PC-9 (cell line): ENCODE data around the gene NXNL1. TPM values are rescaled to one million over a fixed set of nuclear protein-coding genes. Genes with fewer than 3 reads are reported as not detected.

Experiments
- BruUV-seq: library from RNA; stranded (reverse); fragments of 400-500 nt; replicated peaks from 2 replicates; lab custom pipeline; 2021; lab: Mats Ljungman, UMichigan
- CTCF ChIA-PET: fragments of 300-600 bp; sonication (Branson Sonifier 250); formaldehyde crosslinking; loops from one replicate; lab custom pipeline; 2022; ENCODE audit warnings: antibody characterized with exemption; lab: Charles Lee
- POLR2A ChIA-PET: fragments of 300-600 bp; sonication (Branson Sonifier 250); formaldehyde crosslinking; loops from one replicate; lab custom pipeline; 2022; ENCODE audit warnings: antibody characterized with exemption; ENCODE audit not compliant: unreplicated experiment; lab: Charles Lee
- DNase-seq, 2 experiments: peaks; one replicate each; pipeline versions ENCODE4 v3.0.0 to v3.0.0-alpha.2; 2015 to 2022; ENCODE audit warnings: mixed read lengths in 1 of 2
- H2AFZ ChIP-seq: fragments of 200-600 bp; sonication (generic); 2 replicates; pipeline ENCODE4 v1.8.1; 2017; ENCODE audit warnings: antibody characterized with exemption
- H3F3A ChIP-seq: fragments of 200-600 bp; sonication (generic); 2 replicates; pipeline ENCODE4 v1.8.1; 2017; ENCODE audit warnings: antibody characterized with exemption, mild to moderate bottlenecking, low read depth; ENCODE audit not compliant: insufficient read depth
- H3K27ac ChIP-seq: fragments of 200-600 bp; sonication (generic); 2 replicates; pipeline ENCODE4 v1.6.1; 2016; ENCODE audit warnings: mixed run types
- H3K27me3 ChIP-seq: fragments of 200-600 bp; sonication (generic); 2 replicates; pipeline ENCODE4 v1.6.1; 2016; ENCODE audit warnings: low read depth, mixed run types; ENCODE audit not compliant: insufficient read depth
- H3K36me3 ChIP-seq: fragments of 200-600 bp; sonication (generic); 2 replicates; pipeline ENCODE4 v1.6.1; 2016; ENCODE audit warnings: low read depth, mixed run types
- H3K4me1 ChIP-seq: fragments of 200-600 bp; sonication (generic); replicated peaks from 2 replicates; pipeline ENCODE4 v1.6.1; 2016; ENCODE audit warnings: mixed run types; ENCODE audit not compliant: insufficient read depth
- H3K4me2 ChIP-seq: fragments of 200-600 bp; sonication (generic); 2 replicates; pipeline ENCODE4 v1.6.1; 2017; ENCODE audit warnings: mixed run types
- H3K4me3 ChIP-seq: fragments of 200-600 bp; sonication (generic); 2 replicates; pipeline ENCODE4 v1.6.1; 2016; ENCODE audit warnings: mixed run types
- H3K79me2 ChIP-seq: fragments of 200-600 bp; sonication (generic); 2 replicates; pipeline ENCODE4 v1.6.1; 2017; ENCODE audit warnings: low read depth, mixed run types
- H3K9me2 ChIP-seq: fragments of 200-600 bp; sonication (generic); 2 replicates; pipeline ENCODE4 v1.8.1; 2017; ENCODE audit warnings: mild to moderate bottlenecking; ENCODE audit not compliant: insufficient read depth
- H3K9me3 ChIP-seq: fragments of 200-600 bp; sonication (generic); 2 replicates; pipeline ENCODE4 v1.8.1; 2016; ENCODE audit warnings: low read depth; ENCODE audit not compliant: insufficient read depth
- H4K20me1 ChIP-seq: fragments of 200-600 bp; sonication (generic); 2 replicates; pipeline ENCODE4 v1.8.1; 2017; ENCODE audit not compliant: insufficient read depth
- EZH2 ChIP-seq: fragments of 200-600 bp; sonication (generic); IDR thresholded peaks from 2 replicates; pipeline ENCODE4 v1.8.0; 2017; ENCODE audit warnings: antibody characterized with exemption, low read depth
- intact Hi-C: fragments of 100-400 bp; cut with micrococcal nuclease; formaldehyde crosslinking; loops from one replicate; pipeline ENCODE4 v1.10.0; 2022; ENCODE audit not compliant: unreplicated experiment
- total RNA-seq: library from RNA; stranded (reverse); gene quantifications from 2 replicates; pipeline ENCODE4 v1.2.3, GENCODE V29; 2021
- TF ChIP-seq, protein P1 (sequence below): fragments of 200-600 bp; sonication (generic); conservative IDR thresholded peaks from 2 replicates; pipeline ENCODE4 v1.6.1; 2017; ENCODE audit warnings: mixed run types, antibody characterized with exemption, mild to moderate bottlenecking, moderate library complexity

Gene NXNL1
- total RNA-seq, 1 experiment from 2014 or later = not detected

DNA sequence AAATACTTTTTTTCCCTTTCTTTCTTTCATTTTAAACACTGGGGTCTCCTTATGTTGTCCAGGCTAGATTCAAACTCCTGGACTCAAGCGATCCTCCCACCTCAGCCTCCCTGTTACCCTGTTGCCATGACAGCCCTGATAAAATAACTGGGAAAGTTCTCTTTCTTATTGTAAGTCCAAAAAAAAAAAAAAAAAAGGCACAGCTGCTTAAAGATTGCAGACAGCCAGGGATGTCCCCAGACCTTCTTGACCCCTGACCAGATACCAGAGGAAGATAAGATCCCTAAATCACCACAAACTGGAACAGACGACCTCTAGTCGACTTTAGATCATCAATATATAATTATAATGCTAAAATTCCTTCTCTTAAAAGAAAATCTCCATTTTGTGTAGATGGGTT lies 42.0 kb downstream of the NXNL1 start:
- Histone ChIP-seq H3F3A (peaks cover 20% of the 10 kb centered on the region; the same call in 1 of the 2 replicates), H3K36me3 (0 out of 2 replicates have a peak, but pooled peaks cover 4% of the 10 kb centered on the region), H2AFZ (peak overlapping the region; percentile 98), H3K9me3 (no peaks in the 10 kb centered on the region), H3K4me2 (peak overlapping the region; percentile 81), H3K79me2 (0 out of 2 replicates have a peak, but pooled peaks cover 5% of the 10 kb centered on the region), H3K4me1 (peaks cover 15% of the 10 kb centered on the region), H3K9me2 (no peaks in the 10 kb centered on the region), H3K27me3 (no peaks in the 10 kb centered on the region), H3K27ac (peak overlapping the region; percentile 56; the same call in 1 of the 2 replicates), H4K20me1 (no peaks in the 10 kb centered on the region), H3K4me3 (peak overlapping the region; percentile 63)
- BruUV-seq = no TSS peak
- TF ChIP-seq, protein P1, sequence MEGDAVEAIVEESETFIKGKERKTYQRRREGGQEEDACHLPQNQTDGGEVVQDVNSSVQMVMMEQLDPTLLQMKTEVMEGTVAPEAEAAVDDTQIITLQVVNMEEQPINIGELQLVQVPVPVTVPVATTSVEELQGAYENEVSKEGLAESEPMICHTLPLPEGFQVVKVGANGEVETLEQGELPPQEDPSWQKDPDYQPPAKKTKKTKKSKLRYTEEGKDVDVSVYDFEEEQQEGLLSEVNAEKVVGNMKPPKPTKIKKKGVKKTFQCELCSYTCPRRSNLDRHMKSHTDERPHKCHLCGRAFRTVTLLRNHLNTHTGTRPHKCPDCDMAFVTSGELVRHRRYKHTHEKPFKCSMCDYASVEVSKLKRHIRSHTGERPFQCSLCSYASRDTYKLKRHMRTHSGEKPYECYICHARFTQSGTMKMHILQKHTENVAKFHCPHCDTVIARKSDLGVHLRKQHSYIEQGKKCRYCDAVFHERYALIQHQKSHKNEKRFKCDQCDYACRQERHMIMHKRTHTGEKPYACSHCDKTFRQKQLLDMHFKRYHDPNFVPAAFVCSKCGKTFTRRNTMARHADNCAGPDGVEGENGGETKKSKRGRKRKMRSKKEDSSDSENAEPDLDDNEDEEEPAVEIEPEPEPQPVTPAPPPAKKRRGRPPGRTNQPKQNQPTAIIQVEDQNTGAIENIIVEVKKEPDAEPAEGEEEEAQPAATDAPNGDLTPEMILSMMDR = no peak
- TF ChIP-seq EZH2 = no peak
- DNase-seq = no peak
- intact Hi-C loops = no loop called here
- ChIA-PET CTCF (interaction anchor here (0.6 kb wide), 1 partner anchor 57 kb away, joined by 3 read pairs; no protein-coding TSS in a partner anchor), POLR2A (no interaction called here)

GRCh38 chr19:17415121-17415520 lies 45.6 kb downstream of the NXNL1 start:
- CTCF ChIA-PET = no interaction called here

DNA sequence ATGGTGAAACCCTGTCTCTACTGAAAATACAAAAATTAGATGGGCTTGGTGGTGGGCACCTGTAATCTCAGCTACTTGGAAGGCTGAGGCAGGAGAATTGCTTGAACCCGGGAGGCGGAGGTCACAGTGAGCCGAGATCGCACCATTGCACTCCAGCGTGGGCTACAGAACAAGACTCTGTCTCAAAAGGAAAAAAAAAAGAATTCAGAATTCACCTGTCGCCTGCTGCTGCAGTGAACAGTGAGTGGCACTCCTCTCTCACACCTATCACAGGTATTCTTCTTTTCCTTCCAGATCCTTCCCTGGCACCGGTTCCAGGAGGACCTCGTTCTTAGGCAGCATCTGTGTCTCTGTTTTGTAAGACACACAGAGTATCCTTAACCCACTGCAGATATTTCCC lies 46.6 kb downstream of the NXNL1 start:
- H3K36me3 ChIP-seq = no peaks in the 10 kb centered on the region
- POLR2A ChIA-PET = no interaction called here
- DNase-seq = no peak
- no peaks in the 10 kb centered on the region for H3K27me3 ChIP-seq
- H3K9me3 ChIP-seq = no peaks in the 10 kb centered on the region
- H3K79me2 ChIP-seq = no peaks in the 10 kb centered on the region
- no peak overlapping the region for H3K4me3 ChIP-seq
- H3F3A ChIP-seq = peaks cover 14% of the 10 kb centered on the region; the same call in 1 of the 2 replicates
- no peaks in the 10 kb centered on the region for H4K20me1 ChIP-seq
- H3K4me1 ChIP-seq = peaks cover 6% of the 10 kb centered on the region
- no peak overlapping the region for H3K27ac ChIP-seq
- H2AFZ ChIP-seq = no peak overlapping the region
- TF ChIP-seq, protein P1 = no peak
- no peak for TF ChIP-seq EZH2
- no peak overlapping the region for H3K4me2 ChIP-seq
- intact Hi-C loops = no loop called here
- no peaks in the 10 kb centered on the region for H3K9me2 ChIP-seq
- BruUV-seq = no TSS peak
- CTCF ChIA-PET = no interaction called here

More at GRCh38 chr19:17415121-17415520, 45.6 kb downstream of the NXNL1 start:
- intact Hi-C loops = no loop called here
- Histone ChIP-seq H3K4me1 (peaks cover 9% of the 10 kb centered on the region), H3K9me2 (no peaks in the 10 kb centered on the region), H3K27me3 (no peaks in the 10 kb centered on the region), H3K4me2 (no peak overlapping the region), H4K20me1 (no peaks in the 10 kb centered on the region), H3F3A (peaks cover 13% of the 10 kb centered on the region; the same call in 1 of the 2 replicates), H3K79me2 (0 out of 2 replicates have a peak, but pooled peaks cover 1% of the 10 kb centered on the region), H2AFZ (no peak overlapping the region), H3K36me3 (no peaks in the 10 kb centered on the region), H3K4me3 (no peak overlapping the region), H3K27ac (no peak overlapping the region), H3K9me3 (no peaks in the 10 kb centered on the region)
- TF ChIP-seq, protein P1 = no peak
- no peak for TF ChIP-seq EZH2
- DNase-seq = no peak
- no TSS peak for BruUV-seq
- POLR2A ChIA-PET = no interaction called here
